Dermis blood vessel endothelial cell (primary cell): ENCODE results near the gene CHCHD10. TPM values are rescaled to one million over a fixed set of nuclear protein-coding genes. Genes with fewer than 3 reads are reported as not detected.

Experiments
- DNase-seq: peaks from one replicate; pipeline ENCODE4 v3.0.0; 2010
- total RNA-seq: library from RNA; depleted of rRNA; stranded (reverse); fragments of >200 nt; gene quantifications from 2 replicates; pipeline ENCODE4 v1.2.3, GENCODE V29; 2014

Gene CHCHD10
- total RNA-seq, 1 donor from 2014 or later: 2.6 TPM

GRCh38 chr22:23787600-23787896, 19.8 kb upstream of the CHCHD10 start:
- no peak for DNase-seq

GRCh38 chr22:23786752-23787599, 19.2 kb upstream of the CHCHD10 start, which contains the start of gene SMARCB1:
Gene SMARCB1, plus strand, starts transcription at chr22:23786966. Its CDS starts 204 bp downstream, at chr22:23787170.
- peak; percentile 92 for DNase-seq

GRCh38 chr22:23786261-23786710, 18.5 kb upstream of the CHCHD10 start:
- no peak for DNase-seq

GRCh38 chr22:23784215-23784732, 16.5 kb upstream of the CHCHD10 start:
- DNase-seq: no peak

- DNase-seq: no peak
Measured at GRCh38 chr22:23783265-23784150, 15.7 kb upstream of the CHCHD10 start.

GRCh38 chr22:23782703-23783102, 14.9 kb upstream of the CHCHD10 start:
- no peak for DNase-seq

- no peak for DNase-seq
Measured at GRCh38 chr22:23782252-23782651, 14.5 kb upstream of the CHCHD10 start.

GRCh38 chr22:23781511-23782183, 13.9 kb upstream of the CHCHD10 start:
- no peak for DNase-seq

GRCh38 chr22:23781065-23781464, 13.3 kb upstream of the CHCHD10 start:
- DNase-seq: no peak

GRCh38 chr22:23780146-23780748, 12.5 kb upstream of the CHCHD10 start:
- DNase-seq: no peak

GRCh38 chr22:23779731-23780130, 12.0 kb upstream of the CHCHD10 start:
- no peak for DNase-seq

GRCh38 chr22:23779083-23779482, 11.3 kb upstream of the CHCHD10 start:
- no peak for DNase-seq

- DNase-seq: no peak
Measured at GRCh38 chr22:23778577-23778900, 10.8 kb upstream of the CHCHD10 start.

GRCh38 chr22:23777776-23778576, 10.2 kb upstream of the CHCHD10 start:
- DNase-seq: no peak

GRCh38 chr22:23775779-23776375, 8.1 kb upstream of the CHCHD10 start:
- DNase-seq: no peak

GRCh38 chr22:23774922-23775436, 7.2 kb upstream of the CHCHD10 start:
- DNase-seq: no peak

- DNase-seq: no peak
Measured at GRCh38 chr22:23774114-23774921, 6.5 kb upstream of the CHCHD10 start.

GRCh38 chr22:23773483-23774113, 5.8 kb upstream of the CHCHD10 start:
- DNase-seq: no peak

GRCh38 chr22:23772649-23773473, 5.1 kb upstream of the CHCHD10 start, which contains the start of gene MMP11:
Gene MMP11, plus strand, starts transcription at chr22:23772849. Its CDS starts 22 bp downstream, at chr22:23772871.
- DNase-seq: peak; percentile 41
